IPS DF 19.7 (cell line): Measurements from ENCODE around the gene NTNG2.

Experiments used
- DNase-seq: peaks from one replicate; pipeline ENCODE4 v3.0.0-alpha.2; 2013; ENCODE audit warnings: low read depth, low spot score

Gene NTNG2

DNA sequence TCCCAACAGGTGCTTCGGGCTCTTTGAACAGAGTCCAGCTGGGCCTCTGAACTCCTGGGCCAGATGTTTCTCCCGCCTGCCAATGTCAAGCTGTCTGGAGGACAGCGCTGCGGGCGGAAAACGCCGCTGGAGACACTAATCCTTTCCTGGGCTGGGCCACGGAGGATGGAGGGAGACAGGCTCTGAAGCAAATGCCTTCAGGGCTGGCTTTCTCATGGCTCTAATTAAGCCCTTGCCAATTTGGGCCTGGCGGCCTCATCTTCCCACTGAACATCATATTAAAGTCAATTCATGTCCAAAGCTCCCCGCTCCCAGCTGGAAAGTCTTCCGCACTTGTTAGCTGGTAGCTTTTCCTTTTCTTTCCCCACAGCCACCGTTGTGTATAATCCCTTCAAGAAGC is 72.7 kb downstream of the NTNG2 start:
- DNase-seq = no peak

GRCh38 chr9:132235125-132235524 is 73.3 kb downstream of the NTNG2 start:
- DNase-seq = no peak

DNA sequence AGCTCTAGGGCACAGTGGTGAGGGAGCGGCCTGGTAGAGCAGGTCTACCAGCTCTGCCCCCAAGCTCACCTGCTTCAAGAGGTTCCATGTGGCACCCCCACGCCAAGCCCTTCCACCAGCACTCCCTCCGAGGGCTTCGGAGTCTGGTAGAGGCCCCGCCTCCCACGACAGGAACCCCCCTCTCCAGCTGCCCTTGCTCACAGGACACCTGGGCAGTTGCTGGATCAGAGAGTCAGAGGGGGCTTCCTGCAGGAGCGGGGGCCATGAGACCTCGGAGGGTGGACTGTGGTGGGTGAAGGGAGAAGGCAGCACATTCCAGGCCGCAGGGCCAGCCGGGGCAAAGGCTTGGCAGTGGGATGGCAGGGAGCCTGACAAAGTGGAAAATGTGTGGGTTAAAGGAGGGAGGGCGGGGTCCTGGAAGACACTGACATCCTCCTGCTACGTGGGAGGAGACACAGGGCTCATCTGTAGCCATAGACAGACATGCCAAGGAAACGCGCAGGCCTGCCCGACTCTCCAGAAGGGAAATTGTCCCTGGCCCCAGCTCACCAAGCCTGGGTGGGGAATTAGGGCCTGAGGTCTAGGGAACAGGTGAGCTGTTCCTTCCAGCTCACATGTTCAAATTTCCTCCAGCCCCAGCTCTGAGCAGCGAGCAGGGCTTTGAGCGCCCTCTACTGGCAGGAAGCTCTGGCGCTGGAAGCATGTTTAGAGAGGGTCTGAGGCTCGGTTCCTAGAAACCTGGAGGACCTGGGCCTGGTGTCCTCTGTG is 74.2 kb downstream of the NTNG2 start:
- DNase-seq = peak; percentile 59

DNA sequence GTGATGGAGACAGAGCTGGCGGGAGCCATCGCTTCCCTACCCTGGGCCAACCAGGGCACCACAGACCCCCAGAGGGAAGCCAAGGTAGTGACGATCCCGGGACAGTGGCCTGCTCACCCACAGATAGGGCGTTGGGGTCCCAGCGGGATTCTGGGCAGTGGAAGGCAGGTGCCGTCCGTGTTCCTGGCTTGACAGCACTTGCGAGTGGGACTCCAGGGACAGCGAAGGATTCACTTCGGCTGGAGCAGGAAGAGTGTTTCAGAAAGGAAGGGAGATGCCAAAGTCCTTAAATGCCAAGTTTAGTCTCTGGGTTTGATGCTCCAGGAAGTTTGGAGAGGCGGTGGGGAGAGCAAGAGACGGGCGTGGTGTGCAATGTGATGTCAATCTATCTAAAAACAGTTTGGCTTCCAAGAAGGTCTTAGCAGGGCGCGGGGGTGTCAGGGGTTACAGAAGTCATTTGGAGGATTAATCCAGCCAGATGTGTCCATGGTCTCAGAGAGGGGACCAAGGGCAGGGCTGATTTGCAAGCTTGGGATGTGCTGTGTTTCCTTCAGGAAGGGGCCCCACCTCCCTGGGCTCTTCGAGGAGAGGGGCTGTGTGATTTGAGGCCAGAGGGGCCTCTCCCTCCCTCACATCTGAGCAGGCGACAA is 74.9 kb downstream of the NTNG2 start:
- DNase-seq = no peak

- DNase-seq = no peak
Observed at GRCh38 chr9:132237481-132237880, 75.6 kb downstream of the NTNG2 start.

DNA sequence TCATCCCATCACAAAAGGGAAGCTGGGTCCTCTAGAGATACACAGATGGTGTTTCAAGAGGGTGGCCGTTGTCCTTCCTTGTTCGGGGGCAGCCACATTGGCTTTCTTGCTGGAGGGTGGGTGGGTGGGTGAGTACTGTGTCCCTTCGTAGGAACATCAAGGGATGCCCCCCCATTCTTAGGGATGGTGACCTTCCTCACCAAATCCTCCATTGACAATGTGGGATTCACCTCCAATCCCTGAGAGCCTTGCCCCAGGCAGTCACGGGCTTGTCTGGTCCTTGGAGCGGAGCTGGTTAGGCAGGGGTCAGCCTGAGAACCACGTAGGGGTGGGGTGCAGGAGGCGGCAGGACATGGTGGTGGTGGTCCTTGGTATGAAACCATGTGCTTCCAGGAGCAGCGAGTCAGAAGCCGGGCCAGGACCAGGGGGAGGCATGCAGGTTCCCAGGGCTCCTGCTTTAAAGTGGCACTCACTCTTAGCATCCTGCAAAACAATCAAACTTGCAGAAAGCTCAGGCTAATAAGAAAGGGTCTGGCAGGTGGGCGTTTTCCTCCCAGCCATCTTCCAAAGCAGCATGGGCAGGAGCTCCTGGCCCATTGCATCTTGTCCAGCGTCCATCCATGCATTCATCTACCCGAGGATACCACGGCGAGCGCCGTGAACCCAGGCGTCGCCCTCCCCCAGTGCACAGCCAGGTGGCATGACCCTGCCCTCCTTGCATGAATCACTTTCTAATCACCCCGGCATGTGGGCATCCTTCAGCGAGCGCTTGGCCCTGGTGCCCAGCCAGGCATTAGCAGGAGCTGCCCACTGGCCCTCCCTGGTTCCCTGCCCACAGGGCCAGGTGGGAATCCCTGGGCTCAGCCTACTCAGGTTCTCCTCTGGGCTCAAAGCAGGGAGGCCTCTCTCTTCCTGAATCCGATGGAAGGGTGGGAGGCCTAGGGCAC is 76.4 kb downstream of the NTNG2 start:
- no peak for DNase-seq

DNA sequence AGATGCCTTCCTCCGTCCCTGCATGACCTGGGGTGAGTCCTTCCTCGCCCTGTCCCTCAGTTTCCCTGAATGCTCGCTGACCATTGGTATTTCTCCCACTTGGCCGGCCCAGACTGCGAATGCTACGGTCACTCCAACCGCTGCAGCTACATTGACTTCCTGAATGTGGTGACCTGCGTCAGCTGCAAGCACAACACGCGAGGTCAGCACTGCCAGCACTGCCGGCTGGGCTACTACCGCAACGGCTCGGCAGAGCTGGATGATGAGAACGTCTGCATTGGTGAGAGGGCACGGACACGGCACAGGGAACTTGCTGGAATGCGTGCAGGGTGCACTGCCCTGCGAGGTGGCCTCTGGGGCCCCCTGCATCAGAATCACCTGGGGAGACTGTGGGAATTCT is 77.1 kb downstream of the NTNG2 start:
- DNase-seq = no peak

DNA sequence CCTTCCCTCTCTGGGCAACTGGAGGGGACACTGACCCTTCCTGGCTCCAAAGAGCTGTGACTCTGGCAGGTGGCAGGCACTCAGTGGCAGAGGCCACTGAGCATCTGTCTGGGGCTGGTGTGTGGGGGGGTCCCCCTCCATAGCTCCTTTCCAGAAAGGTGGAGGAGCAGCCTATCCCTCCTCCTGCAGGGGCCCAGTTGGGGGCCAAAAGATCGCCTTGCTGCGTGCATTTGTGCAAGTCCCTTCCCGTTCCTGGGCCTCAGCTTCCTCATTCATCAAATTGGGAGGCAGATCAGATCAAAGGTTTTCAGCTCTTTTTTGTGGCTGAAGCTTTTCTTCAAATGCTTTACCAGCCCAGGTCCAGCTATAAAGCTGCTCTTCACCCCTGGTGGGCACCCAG is 77.7 kb downstream of the NTNG2 start:
- no peak for DNase-seq

DNA sequence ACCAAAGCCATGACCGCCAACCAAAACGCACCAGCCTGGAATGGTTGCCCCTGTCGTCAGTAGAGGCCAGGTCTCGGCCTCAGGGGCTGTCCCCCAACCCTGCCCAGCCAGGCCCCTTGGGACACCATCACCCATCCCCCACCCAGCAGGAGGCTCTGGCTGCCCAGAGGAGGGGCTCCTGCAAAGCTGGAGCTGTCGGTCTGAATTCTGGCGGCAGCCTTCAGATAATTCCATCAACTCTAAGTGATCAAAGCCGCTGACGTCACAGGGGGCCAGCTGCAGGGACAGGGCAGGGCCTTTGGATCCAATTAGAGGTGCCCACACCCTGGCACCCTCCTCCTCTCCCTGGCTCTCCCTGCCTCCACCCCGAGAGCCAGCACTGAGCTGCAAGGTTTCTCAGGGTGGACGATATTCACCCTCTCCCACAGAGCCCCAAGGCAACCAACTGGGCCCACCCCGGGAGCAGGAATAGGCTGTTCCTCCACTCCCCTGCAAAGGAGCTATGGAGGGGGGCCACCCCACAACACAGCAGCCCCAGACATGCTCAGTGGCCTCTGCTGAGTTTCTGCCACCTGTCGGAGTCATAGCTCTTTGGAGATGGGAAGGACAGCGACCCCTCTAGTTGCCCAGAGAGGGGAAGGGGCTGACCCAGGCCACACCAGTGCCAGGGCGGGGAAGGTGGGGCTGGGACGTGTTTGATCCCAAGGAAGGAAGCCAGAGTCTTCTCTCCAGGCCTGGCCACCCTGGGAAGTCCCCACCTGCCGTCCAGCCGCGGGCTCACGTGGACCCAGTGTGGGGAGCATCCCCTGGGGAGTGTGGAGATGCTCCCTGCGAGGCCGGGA is 78.4 kb downstream of the NTNG2 start:
- no peak for DNase-seq

DNA sequence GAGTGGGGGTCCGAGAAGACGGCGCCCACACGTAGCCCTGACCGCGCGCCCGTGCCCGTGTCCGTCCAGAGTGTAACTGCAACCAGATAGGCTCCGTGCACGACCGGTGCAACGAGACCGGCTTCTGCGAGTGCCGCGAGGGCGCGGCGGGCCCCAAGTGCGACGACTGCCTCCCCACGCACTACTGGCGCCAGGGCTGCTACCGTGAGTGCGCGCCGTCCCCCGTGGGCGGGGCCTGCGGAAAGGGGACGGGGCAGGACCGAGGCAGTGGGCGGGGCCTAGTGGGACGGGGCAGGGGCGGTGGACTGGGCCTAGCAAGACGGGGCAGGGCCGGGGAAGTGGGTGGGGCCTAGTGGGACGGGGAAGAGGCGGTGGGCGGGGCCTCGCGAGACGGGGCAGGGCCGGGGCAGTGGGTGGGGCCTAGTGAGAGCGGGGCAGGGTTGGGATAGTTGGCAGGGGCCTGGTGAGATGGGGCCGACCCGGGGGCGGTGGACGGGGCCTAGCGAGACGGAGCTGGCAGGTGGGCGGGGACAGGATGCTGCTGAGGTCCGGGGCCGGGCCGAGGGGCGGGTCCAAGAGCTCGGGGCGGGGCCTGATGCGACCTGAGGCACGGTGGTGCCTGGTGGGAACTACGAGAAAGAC is 79.1 kb downstream of the NTNG2 start:
- peak; percentile 76 for DNase-seq

- DNase-seq = no peak
Observed at GRCh38 chr9:132241483-132241839, 79.6 kb downstream of the NTNG2 start.

DNA sequence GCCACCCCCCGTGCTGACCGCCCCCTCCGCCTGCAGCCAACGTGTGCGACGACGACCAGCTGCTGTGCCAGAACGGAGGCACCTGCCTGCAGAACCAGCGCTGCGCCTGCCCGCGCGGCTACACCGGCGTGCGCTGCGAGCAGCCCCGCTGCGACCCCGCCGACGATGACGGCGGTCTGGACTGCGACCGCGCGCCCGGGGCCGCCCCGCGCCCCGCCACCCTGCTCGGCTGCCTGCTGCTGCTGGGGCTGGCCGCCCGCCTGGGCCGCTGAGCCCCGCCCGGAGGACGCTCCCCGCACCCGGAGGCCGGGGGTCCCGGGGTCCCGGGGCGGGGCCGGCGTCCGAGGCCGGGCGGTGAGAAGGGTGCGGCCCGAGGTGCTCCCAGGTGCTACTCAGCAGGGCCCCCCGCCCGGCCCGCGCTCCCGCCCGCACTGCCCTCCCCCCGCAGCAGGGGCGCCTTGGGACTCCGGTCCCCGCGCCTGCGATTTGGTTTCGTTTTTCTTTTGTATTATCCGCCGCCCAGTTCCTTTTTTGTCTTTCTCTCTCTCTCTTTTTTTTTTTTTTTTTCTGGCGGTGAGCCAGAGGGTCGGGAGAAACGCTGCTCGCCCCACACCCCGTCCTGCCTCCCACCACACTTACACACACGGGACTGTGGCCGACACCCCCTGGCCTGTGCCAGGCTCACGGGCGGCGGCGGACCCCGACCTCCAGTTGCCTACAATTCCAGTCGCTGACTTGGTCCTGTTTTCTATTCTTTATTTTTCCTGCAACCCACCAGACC is 80.2 kb downstream of the NTNG2 start:
- DNase-seq = no peak

DNA sequence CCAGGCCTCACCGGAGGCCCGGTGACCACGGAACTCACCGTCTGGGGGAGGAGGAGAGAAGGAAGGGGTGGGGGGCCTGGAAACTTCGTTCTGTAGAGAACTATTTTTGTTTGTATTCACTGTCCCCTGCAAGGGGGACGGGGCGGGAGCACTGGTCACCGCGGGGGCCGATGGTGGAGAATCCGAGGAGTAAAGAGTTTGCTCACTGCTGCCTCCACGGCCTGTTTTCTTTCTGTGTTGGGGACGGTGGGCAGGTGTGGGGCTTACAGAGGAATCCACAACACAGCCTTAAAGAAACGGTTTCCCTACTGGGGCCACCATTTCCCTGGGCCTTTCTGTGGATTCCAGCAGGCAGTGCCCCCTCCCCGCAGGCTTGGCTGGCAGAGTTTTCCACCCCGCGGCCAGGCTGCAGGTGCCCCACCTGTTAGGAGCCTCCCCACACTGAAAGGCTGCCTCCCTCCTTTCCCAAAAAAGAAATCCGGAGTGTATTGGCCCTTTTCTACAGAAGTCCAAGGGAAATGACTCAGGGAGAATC is 80.8 kb downstream of the NTNG2 start:
- DNase-seq = no peak

- no peak for DNase-seq
Observed at GRCh38 chr9:132243156-132244074, 81.6 kb downstream of the NTNG2 start.

- DNase-seq = no peak
Observed at GRCh38 chr9:132244582-132245455, 83.0 kb downstream of the NTNG2 start.

- no peak for DNase-seq
Observed at GRCh38 chr9:132245465-132245864, 83.6 kb downstream of the NTNG2 start.

DNA sequence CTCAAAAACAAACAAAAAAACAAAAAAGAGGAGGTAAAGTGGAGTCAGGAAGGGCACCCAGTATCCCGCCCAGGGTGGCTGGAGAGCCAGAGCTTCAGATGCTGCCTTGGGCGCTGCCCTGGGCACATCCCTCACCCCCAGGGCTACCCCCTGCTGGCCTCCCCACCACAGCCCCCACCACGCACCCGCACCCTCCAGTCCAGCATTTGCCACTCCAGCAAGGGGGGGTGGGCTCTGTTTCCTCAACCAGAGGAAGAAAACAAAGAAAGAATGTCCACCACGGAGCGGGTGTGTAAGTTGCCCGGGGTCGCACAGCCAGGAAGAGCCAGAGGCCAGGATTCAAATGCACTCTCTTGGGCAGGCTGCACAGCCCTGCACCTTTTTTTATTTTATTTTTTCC is 86.1 kb downstream of the NTNG2 start:
- DNase-seq = no peak

DNA sequence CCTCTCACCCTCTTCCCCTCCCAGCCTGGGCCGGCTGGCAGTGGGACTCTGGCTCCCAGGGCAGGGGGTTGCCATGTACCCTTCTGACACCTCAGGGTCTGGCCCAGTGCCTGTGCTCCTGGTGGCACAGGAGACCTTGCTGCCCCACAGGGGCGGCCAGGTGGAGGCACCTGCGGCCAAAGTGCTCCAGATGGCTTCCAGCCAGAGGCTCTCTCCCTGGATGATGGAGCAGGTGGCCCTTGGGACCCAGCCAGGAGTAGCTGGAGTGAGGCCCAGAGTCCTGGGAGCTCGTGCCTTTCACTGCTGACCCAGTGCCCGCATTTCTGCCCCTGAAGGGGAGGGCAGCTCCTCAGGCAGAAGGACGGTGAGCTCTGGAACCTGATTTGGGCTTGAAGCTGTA is 87.3 kb downstream of the NTNG2 start:
- no peak for DNase-seq
